ENCODE measurements around the gene CEBPG. TPM values are rescaled to one million over a fixed set of nuclear protein-coding genes. Genes with fewer than 3 reads are reported as not detected.

CEBPG gene
- total RNA-seq, 2 experiments from 2014 or later = 26.2 to 26.3 TPM

DNA sequence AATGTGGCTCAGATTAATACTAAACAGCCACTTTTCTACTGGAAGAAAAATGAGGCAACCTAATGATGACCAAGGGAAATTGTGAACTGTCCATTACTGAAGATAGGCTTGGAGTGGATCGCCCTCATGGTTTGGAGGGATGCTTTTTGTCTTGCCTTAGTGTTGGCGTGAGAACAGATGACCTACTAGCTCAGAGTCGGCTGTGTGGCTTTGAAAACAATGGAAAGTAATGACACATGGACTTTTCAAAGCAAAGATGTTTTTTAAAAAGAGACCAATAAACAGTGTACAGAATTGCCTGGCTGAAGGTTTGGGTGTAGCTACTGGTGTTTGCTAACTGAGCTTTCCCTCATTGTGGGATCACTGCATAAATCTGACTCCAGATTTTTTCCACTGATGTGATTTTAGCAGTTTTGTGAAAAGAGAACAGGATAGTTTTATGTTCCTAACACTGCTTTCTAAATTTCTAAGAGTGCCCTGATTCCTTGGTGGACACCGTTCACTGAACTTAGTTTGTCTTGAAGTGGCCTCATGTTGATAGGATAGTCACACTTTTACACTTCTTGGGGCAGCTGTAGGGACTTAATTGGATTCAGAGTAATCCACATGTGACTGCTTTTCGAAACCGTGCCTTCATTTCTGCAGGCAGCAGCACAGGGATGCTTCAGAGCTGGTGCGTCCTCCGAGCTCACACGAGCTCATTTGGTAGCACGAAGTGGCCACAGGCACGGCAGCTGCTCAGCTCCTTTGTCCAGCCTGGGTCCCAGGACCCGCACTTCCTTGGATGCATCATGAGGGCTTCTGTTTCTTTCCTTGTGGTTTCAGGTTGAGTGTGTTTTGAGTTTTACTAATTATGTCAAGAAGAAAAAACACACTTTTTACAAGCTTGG lies 4.3 kb downstream of the CEBPG start:
- POLR2A ChIA-PET = no interaction called here
- H3K27ac Mint-ChIP-seq = no peak overlapping the region
- peaks cover 31% of the 10 kb centered on the region for H3K4me1 Mint-ChIP-seq
- H3K9me3 Mint-ChIP-seq = no peaks in the 10 kb centered on the region
- peaks cover 17% of the 10 kb centered on the region for H3K36me3 Mint-ChIP-seq
- ATAC-seq (ENCODE audit: low read depth) (no peak), DNase-seq (no peak)
- H3K27me3 Mint-ChIP-seq = no peaks in the 10 kb centered on the region
- no peak overlapping the region for H3K4me3 Mint-ChIP-seq

DNA sequence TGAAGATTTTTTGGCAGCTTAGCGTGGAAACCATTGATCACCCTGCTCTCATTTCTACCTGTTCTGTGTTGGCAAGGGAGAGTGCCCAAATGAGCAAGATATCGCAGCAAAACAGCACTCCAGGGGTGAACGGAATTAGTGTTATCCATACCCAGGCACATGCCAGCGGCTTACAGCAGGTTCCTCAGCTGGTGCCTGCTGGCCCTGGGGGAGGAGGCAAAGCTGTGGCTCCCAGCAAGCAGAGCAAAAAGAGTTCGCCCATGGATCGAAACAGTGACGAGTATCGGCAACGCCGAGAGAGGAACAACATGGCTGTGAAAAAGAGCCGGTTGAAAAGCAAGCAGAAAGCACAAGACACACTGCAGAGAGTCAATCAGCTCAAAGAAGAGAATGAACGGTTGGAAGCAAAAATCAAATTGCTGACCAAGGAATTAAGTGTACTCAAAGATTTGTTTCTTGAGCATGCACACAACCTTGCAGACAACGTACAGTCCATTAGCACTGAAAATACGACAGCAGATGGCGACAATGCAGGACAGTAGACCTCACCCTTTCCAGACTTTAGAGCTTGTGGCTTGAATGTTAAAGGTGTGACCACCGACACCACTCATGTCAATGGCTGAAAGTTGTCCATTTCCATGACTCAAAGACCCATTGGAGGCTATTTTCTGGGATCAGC lies 5.8 kb downstream of the CEBPG start:
- no peaks in the 10 kb centered on the region for H3K27me3 Mint-ChIP-seq
- POLR2A ChIA-PET = no interaction called here
- no peak overlapping the region for H3K4me3 Mint-ChIP-seq
- DNase-seq (no peak), ATAC-seq (ENCODE audit: low read depth) (no peak)
- peaks cover 17% of the 10 kb centered on the region for H3K36me3 Mint-ChIP-seq
- no peaks in the 10 kb centered on the region for H3K9me3 Mint-ChIP-seq
- H3K4me1 Mint-ChIP-seq = peaks cover 34% of the 10 kb centered on the region
- H3K27ac Mint-ChIP-seq = no peak overlapping the region

DNA sequence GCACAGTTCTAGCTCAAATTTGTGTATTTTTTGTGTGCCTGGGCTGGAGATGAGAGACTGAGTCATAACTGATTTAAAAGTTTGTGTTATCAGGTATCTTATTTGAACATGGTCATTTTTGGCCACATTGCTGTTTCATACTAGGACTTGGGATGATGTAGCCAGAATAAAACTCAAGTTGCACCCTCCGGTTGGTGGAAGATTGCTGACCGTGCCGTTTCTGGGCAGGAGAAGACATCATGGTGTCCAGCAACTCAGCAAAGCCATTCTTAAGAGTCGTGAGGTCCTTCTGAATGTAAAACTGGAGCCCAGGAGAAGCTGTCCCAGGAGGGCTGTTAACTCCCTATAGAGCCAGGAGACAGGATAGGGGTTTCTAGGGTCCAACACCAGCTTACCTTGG lies 7.6 kb downstream of the CEBPG start:
- peaks cover 11% of the 10 kb centered on the region for H3K36me3 Mint-ChIP-seq
- DNase-seq (no peak), ATAC-seq (ENCODE audit: low read depth) (no peak)
- H3K27ac Mint-ChIP-seq = no peak overlapping the region
- H3K4me1 Mint-ChIP-seq = peaks cover 17% of the 10 kb centered on the region
- no peaks in the 10 kb centered on the region for H3K27me3 Mint-ChIP-seq
- POLR2A ChIA-PET = no interaction called here
- H3K4me3 Mint-ChIP-seq = no peak overlapping the region
- H3K9me3 Mint-ChIP-seq = no peaks in the 10 kb centered on the region

DNA sequence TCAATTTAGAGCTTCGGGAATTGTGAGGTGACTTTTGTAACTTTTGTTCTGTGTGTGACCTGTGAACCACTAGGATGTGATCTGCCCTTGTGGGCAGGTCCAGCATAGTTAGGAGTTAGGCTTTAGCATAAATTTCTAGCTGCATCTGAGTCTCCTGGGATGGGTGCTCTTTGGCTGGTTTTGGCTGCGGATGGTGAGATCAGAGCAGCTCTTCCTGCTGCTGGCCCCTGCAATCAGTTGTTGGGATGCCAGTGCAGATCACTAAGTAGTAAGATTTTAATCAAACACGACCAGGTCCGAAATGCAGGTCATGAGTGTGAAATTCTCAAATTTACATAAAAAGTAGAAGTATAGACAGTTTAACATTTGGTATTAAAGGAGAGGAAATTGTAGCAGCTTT lies 8.5 kb downstream of the CEBPG start:
- POLR2A ChIA-PET = no interaction called here
- Mint-ChIP-seq H3K27me3 (no peaks in the 10 kb centered on the region), H3K9me3 (no peaks in the 10 kb centered on the region), H3K36me3 (peaks cover 8% of the 10 kb centered on the region), H3K4me3 (no peak overlapping the region), H3K27ac (no peak overlapping the region), H3K4me1 (peaks cover 8% of the 10 kb centered on the region)
- DNase-seq (no peak), ATAC-seq (ENCODE audit: low read depth) (no peak)

DNA sequence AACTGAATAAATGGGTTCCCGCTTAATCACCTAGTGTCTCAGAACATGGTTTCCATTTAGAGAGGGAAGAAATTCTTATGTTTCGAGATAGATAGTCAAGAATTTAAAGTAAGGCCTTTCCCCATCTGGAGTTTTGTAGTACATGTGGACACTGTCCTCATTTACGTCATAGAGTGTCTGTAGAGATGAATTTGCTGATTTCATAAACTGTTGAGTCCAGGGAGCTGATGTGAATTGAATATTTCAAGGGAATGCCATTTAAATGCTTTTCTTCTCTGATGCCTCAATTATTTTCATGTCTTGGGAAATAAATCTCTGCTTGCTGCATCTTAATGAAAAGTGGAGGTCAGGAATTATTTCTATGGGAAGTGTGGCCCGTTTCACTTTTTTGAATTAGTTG lies 9.5 kb downstream of the CEBPG start:
- POLR2A ChIA-PET = no interaction called here
- peaks cover 7% of the 10 kb centered on the region for H3K36me3 Mint-ChIP-seq
- ATAC-seq (ENCODE audit: low read depth) = no peak

DNA sequence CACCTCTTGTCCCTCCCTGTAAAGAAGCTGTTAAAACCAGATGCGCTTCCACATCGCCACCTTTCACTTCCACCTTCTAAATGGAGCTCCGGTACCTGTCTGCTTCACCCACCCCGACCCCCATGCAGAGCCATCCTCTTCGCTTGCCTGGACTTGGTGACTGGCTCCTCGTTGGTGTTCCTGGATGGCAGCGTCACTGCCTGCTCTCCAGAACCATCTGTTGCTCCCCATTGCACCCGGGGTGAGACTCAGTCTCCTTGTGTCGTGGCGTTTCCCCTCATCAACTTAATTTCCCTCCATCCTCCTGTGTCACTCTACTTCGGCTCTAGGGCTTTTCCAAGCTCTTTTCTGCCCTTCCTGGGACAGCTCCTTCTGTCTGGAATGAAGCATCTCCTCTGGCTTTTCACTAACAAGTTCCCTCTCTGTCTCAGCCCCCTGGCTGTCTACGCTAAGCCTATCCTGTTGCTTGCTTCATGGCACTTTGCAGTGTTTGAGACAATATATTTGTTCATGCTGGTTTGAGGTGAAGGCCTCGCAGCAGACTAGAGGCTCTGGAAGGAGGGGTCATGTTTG lies 10.3 kb downstream of the CEBPG start:
- Mint-ChIP-seq H3K4me3 (no peak overlapping the region), H3K27ac (no peak overlapping the region), H3K4me1 (peaks cover 4% of the 10 kb centered on the region), H3K36me3 (peaks cover 7% of the 10 kb centered on the region), H3K27me3 (no peaks in the 10 kb centered on the region), H3K9me3 (no peaks in the 10 kb centered on the region)
- no peak for DNase-seq
- POLR2A ChIA-PET = no interaction called here
- ATAC-seq (ENCODE audit: low read depth) = no peak

More for the DNA sequence above, 9.5 kb downstream of the CEBPG start:
- no peaks in the 10 kb centered on the region for H3K27me3 Mint-ChIP-seq
- H3K9me3 Mint-ChIP-seq = no peaks in the 10 kb centered on the region
- no peak for DNase-seq
- no peak overlapping the region for H3K4me3 Mint-ChIP-seq
- H3K27ac Mint-ChIP-seq = no peak overlapping the region
- peaks cover 4% of the 10 kb centered on the region for H3K4me1 Mint-ChIP-seq

DNA sequence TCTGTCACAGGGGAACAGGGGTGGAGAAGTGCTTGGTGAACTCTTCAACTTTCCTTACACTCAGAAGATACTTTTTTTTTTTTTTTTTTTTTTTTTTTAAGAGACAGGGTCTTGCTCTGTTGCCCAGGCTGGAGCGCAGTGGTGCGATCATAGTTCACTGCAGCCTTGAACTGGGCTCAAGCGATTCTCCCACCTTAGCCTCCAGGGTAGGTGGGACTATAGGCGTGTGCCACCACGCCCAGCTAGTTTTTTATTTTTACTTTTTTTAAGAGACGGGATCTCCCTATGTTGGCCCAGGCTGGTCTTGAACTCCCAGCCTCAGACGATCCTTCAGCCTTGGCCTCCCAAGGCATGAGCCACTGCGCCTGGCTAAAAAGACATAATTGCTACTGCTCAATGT lies 11.5 kb downstream of the CEBPG start:
- no peaks in the 10 kb centered on the region for H3K27me3 Mint-ChIP-seq
- POLR2A ChIA-PET = no interaction called here
- no peak overlapping the region for H3K4me3 Mint-ChIP-seq
- no peak overlapping the region for H3K27ac Mint-ChIP-seq
- H3K9me3 Mint-ChIP-seq = no peaks in the 10 kb centered on the region
- H3K36me3 Mint-ChIP-seq = peaks cover under 1% of the 10 kb centered on the region
- DNase-seq (no peak), ATAC-seq (ENCODE audit: low read depth) (no peak)
- H3K4me1 Mint-ChIP-seq = peaks cover 4% of the 10 kb centered on the region

DNA sequence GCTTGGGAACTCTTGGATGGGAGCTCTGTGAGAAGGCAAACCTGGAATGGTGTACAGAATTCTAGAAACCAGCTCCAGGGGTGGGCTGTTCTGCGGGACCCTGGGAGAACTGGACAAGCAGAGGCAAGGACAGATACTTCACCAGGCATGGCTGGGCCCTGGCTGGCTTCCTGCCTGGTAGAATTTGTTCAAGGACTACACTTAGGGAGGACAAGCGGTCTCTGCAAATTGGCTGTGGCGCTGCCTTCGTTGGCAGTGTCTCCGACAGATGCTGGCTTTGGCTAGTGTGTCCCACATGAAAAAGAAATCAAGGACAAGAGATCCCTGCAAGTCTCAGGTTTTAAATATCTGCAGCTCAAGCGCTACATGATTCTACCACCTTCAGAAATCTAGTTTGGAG lies 12.4 kb downstream of the CEBPG start:
- POLR2A ChIA-PET = no interaction called here
- no peak overlapping the region for H3K27ac Mint-ChIP-seq
- no peaks in the 10 kb centered on the region for H3K9me3 Mint-ChIP-seq
- no peaks in the 10 kb centered on the region for H3K27me3 Mint-ChIP-seq
- H3K4me3 Mint-ChIP-seq = no peak overlapping the region
- DNase-seq (no peak), ATAC-seq (ENCODE audit: low read depth) (no peak)
- peaks cover 4% of the 10 kb centered on the region for H3K4me1 Mint-ChIP-seq
- H3K36me3 Mint-ChIP-seq = no peaks in the 10 kb centered on the region

DNA sequence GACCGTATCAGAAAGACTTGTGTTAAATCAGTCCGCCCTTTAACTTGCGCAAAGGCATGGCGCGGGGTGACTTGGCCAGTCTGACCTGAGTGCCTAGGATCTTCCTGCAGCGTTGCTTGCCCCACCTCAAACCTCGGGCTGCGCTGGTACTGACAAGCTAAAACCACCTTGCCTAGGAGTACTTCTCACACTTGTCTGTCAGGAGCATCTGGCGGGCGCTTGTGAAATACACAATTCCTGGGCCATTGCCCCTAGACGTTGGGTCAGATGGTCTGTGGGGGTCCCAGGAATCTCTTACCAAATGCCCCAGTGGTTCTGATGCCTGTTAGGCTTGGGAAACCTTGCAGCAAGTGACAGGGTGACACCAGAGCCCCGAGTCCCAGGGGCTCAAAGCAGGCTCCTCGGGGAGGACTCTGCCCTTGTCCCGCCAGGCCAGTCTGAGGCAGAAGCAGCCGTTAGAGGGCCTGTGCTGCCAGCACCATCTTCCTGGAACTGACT lies 12.9 kb downstream of the CEBPG start:
- H3K27me3 Mint-ChIP-seq = no peaks in the 10 kb centered on the region
- no peak overlapping the region for H3K27ac Mint-ChIP-seq
- no peak overlapping the region for H3K4me3 Mint-ChIP-seq
- DNase-seq (no peak), ATAC-seq (ENCODE audit: low read depth) (no peak)
- H3K36me3 Mint-ChIP-seq = no peaks in the 10 kb centered on the region
- POLR2A ChIA-PET = no interaction called here
- H3K9me3 Mint-ChIP-seq = no peaks in the 10 kb centered on the region
- peaks cover 4% of the 10 kb centered on the region for H3K4me1 Mint-ChIP-seq

DNA sequence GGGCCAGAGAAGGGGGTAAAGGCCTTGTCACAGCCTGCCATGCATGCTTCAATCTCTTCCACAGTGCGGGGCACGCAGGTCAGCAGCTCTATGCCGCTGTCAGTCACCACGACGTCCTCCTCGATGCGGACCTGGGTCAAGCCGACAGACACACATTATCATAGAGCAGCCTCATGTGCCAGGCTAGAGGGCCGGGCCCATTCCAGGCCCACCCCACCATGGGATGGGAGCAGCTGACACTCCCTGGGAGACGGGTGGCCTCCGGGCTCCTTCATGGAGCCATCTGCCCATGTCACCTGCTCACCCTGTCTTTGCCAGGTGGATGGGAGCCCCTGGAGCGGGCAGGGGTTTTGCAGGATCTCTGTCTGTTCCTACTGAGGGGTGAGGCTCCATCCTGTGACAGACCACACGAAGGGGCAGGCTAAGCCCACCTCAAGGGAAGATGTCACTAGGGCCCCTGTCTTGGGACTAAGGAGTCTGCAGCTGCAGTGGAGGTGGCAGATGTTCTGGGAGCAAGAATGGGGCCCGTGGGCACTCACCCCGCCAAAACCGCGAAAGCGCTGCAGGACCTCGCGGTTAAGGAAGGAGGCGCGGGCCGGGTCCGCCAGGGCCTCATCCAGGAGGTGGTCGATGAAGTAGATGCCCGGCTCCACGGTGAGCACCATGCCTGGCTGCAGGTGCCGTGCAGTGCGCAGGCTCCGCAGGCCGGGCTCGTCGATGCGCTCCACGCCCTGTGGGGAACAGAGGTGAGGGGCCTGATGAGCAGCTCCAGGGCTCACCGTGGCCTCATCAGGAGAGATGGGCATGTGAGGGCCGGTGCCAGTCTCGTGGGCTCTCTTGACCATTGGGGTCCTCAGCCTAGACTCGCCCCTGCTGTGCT lies 14.1 kb downstream of the CEBPG start:
- no peak overlapping the region for H3K4me3 Mint-ChIP-seq
- H3K27ac Mint-ChIP-seq = no peak overlapping the region
- DNase-seq (no peak), ATAC-seq (ENCODE audit: low read depth) (no peak)
- H3K4me1 Mint-ChIP-seq = peaks cover 4% of the 10 kb centered on the region
- no peaks in the 10 kb centered on the region for H3K27me3 Mint-ChIP-seq
- H3K36me3 Mint-ChIP-seq = no peaks in the 10 kb centered on the region
- POLR2A ChIA-PET = no interaction called here
- no peaks in the 10 kb centered on the region for H3K9me3 Mint-ChIP-seq

DNA sequence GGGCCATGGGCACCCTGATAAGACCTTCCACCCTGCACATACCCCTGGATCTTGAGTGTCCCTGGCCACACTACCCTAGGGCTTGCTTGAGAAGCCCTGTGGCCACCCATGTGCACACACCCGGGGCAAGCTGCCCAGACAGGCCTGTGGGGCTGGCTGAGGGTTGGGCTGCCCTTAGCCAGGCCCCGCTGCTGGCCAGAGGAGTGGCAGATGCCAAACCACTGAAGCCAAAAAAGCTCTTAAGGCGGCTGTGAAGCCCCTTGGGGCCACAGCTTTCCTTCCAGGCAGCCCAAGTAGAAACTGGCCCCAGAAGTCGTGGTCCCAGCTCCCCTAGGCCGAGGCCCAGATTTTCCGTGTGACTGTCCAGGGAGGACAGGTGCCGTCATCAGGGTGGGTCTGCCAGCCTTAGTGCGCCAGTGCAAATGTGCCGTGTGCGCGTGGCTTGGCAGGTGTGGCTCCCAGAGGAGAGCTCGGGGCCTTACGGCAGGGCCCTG lies 14.8 kb downstream of the CEBPG start:
- ATAC-seq (ENCODE audit: low read depth) (no peak), DNase-seq (no peak)
- Mint-ChIP-seq H3K27ac (no peak overlapping the region), H3K36me3 (no peaks in the 10 kb centered on the region), H3K27me3 (no peaks in the 10 kb centered on the region), H3K9me3 (no peaks in the 10 kb centered on the region), H3K4me1 (peaks cover under 1% of the 10 kb centered on the region), H3K4me3 (no peak overlapping the region)
- POLR2A ChIA-PET = interaction anchor here (0.8 kb wide), 1 partner anchor 15 kb away, joined by 3 read pairs; the partner anchor contains the start of gene CEBPG

DNA sequence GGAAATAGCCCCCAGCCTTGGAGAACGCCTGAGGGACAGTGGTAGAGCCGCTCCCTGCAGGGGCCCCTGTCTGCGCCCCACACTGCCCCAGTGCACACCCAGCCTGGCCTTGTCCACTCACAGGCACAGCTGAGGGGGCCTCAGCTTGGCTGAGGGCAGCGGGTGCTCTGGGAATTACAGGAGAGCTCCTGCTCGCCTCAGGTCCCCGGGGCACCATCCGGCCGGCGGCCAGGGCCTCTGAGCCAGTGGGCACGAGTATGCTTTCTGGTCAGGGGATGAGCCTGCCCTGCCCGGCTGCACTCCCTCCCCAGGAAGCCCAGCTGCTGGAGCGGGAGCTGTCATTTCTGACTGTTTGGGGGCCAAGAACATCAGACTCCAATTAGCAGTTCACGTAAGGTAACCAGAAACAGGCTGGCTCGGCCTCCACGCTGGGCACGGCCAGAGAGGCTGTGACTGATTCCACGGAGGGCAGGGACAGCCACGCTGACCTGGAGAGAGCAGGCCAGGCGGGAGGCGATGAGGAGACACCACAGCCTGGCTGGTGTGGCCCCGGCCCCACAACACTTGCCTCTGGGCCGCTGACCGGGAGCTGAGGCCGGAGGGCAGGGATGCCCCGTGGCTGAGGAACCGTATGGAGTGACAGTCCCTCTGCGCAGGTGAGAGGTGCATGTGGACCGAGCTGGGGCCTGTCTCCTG lies 15.4 kb downstream of the CEBPG start:
- DNase-seq = peak; percentile 24
- Mint-ChIP-seq H3K27ac (peak overlapping the region; percentile 34), H3K36me3 (no peaks in the 10 kb centered on the region), H3K9me3 (no peaks in the 10 kb centered on the region), H3K4me3 (no peak overlapping the region), H3K4me1 (no peaks in the 10 kb centered on the region), H3K27me3 (no peaks in the 10 kb centered on the region)
- POLR2A ChIA-PET = interaction anchor here (0.8 kb wide), 1 partner anchor 16 kb away, joined by 3 read pairs; the partner anchor contains the start of gene CEBPG
- no peak for ATAC-seq (ENCODE audit: low read depth)
